ENCODE results near the gene PLXDC2. TPM values are rescaled to one million over a fixed set of nuclear protein-coding genes. Genes with fewer than 3 reads are reported as not detected.
"Not testable (repeated sequence)": the region's sequence is repeated elsewhere in the genome, so short reads cannot be mapped to it uniquely, and the experiment has no call there.

Gene PLXDC2
- total RNA-seq, 1 donor from 2014 or later, result 73.1 TPM

- TF ChIP-seq, protein P1, sequence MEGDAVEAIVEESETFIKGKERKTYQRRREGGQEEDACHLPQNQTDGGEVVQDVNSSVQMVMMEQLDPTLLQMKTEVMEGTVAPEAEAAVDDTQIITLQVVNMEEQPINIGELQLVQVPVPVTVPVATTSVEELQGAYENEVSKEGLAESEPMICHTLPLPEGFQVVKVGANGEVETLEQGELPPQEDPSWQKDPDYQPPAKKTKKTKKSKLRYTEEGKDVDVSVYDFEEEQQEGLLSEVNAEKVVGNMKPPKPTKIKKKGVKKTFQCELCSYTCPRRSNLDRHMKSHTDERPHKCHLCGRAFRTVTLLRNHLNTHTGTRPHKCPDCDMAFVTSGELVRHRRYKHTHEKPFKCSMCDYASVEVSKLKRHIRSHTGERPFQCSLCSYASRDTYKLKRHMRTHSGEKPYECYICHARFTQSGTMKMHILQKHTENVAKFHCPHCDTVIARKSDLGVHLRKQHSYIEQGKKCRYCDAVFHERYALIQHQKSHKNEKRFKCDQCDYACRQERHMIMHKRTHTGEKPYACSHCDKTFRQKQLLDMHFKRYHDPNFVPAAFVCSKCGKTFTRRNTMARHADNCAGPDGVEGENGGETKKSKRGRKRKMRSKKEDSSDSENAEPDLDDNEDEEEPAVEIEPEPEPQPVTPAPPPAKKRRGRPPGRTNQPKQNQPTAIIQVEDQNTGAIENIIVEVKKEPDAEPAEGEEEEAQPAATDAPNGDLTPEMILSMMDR (IDR thresholded peaks at IDR 0.05; ENCODE audit: unreplicated experiment), result no peak
- no peaks in the 10 kb centered on the region for H3K36me3 Mint-ChIP-seq (ENCODE audit: low read depth, unreplicated experiment)
- no peak for DNase-seq (ENCODE audit: low spot score)
- no peaks in the 10 kb centered on the region for H3K9me3 Mint-ChIP-seq (ENCODE audit: unreplicated experiment)
- no peaks in the 10 kb centered on the region for H3K4me1 Mint-ChIP-seq (ENCODE audit: unreplicated experiment)
- no peak overlapping the region for H3K27ac Mint-ChIP-seq (ENCODE audit: unreplicated experiment)
- no peaks in the 10 kb centered on the region for H3K27me3 Mint-ChIP-seq (ENCODE audit: unreplicated experiment)
- no peak overlapping the region for H3K4me3 Mint-ChIP-seq (ENCODE audit: unreplicated experiment)
These were observed 170.4 kb downstream of the PLXDC2 start for GRCh38 chr10:19986591-19986990.

DNA sequence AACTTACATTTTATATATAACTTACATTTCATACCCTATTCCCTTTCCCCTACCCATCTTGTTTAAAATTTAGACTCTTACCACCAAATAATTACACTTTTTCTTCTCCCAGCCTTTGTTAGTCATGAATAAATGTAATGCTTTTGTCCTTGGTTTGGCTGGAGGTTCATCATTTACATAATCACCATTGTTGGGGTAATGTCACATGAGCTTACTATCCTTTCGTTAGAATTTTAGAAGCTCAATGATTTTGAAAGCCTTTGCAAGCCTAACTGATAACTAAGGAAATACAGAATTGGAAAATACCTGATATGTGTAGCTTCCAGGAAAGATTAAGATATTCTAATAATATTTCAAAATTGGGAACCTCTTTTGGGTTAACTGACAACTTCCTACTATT, 171.7 kb downstream of the PLXDC2 start:
- no peak for DNase-seq (ENCODE audit: low spot score)

GRCh38 chr10:19993714-19994315, 177.6 kb downstream of the PLXDC2 start:
- Mint-ChIP-seq H3K36me3 (ENCODE audit: low read depth, unreplicated experiment) (no peaks in the 10 kb centered on the region), H3K4me3 (ENCODE audit: unreplicated experiment) (no peak overlapping the region), H3K9me3 (ENCODE audit: unreplicated experiment) (no peaks in the 10 kb centered on the region), H3K4me1 (ENCODE audit: unreplicated experiment) (peaks cover 12% of the 10 kb centered on the region), H3K27ac (ENCODE audit: unreplicated experiment) (no peak overlapping the region), H3K27me3 (ENCODE audit: unreplicated experiment) (peaks cover 1% of the 10 kb centered on the region)
- TF ChIP-seq, protein P1 (IDR thresholded peaks at IDR 0.05; ENCODE audit: unreplicated experiment), result no peak
- DNase-seq (ENCODE audit: low spot score), result no peak

More for the DNA sequence above, 171.7 kb downstream of the PLXDC2 start:
- Mint-ChIP-seq H3K4me1 (ENCODE audit: unreplicated experiment) (no peaks in the 10 kb centered on the region), H3K27me3 (ENCODE audit: unreplicated experiment) (no peaks in the 10 kb centered on the region), H3K27ac (ENCODE audit: unreplicated experiment) (no peak overlapping the region), H3K4me3 (ENCODE audit: unreplicated experiment) (no peak overlapping the region), H3K9me3 (ENCODE audit: unreplicated experiment) (no peaks in the 10 kb centered on the region), H3K36me3 (ENCODE audit: low read depth, unreplicated experiment) (no peaks in the 10 kb centered on the region)
- TF ChIP-seq, protein P1 (IDR thresholded peaks at IDR 0.05; ENCODE audit: unreplicated experiment), result no peak

DNA sequence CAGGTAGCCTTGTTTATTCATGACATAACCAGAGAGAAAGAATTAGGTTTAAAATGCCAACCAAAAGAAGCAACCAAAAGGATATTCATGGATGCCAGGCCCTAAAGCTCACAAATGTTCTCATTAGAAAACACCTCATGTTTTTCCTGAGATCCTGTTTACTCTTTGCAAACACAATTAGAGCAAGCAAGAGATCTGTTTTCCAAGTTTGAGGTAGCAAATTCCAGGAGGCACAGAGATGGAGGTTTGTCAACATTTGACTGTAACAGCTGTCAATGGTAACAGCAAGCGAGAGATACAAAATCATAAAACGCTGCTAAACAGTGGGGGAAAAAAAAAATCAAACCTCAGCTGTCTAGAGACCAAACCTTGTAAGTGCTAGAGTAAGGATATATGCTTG, 182.2 kb downstream of the PLXDC2 start:
- DNase-seq (ENCODE audit: low spot score), result no peak
- Mint-ChIP-seq H3K9me3 (ENCODE audit: unreplicated experiment) (no peaks in the 10 kb centered on the region), H3K36me3 (ENCODE audit: low read depth, unreplicated experiment) (peaks cover 9% of the 10 kb centered on the region), H3K4me3 (ENCODE audit: unreplicated experiment) (no peak overlapping the region), H3K4me1 (ENCODE audit: unreplicated experiment) (peaks cover 35% of the 10 kb centered on the region), H3K27me3 (ENCODE audit: unreplicated experiment) (peaks cover 6% of the 10 kb centered on the region), H3K27ac (ENCODE audit: unreplicated experiment) (peak overlapping the region; percentile 54)
- TF ChIP-seq, protein P1 (IDR thresholded peaks at IDR 0.05; ENCODE audit: unreplicated experiment), result no peak

GRCh38 chr10:19999431-19999830, 183.2 kb downstream of the PLXDC2 start:
- peaks cover 37% of the 10 kb centered on the region for H3K4me1 Mint-ChIP-seq (ENCODE audit: unreplicated experiment)

GRCh38 chr10:20002026-20002425, 185.8 kb downstream of the PLXDC2 start:
- Mint-ChIP-seq H3K36me3 (ENCODE audit: low read depth, unreplicated experiment) (peaks cover 13% of the 10 kb centered on the region), H3K4me1 (ENCODE audit: unreplicated experiment) (peaks cover 45% of the 10 kb centered on the region)
- not testable (repeated sequence) for H3K9me3 Mint-ChIP-seq (ENCODE audit: unreplicated experiment); H3K27me3 Mint-ChIP-seq (ENCODE audit: unreplicated experiment); H3K27ac Mint-ChIP-seq (ENCODE audit: unreplicated experiment); H3K4me3 Mint-ChIP-seq (ENCODE audit: unreplicated experiment); DNase-seq (ENCODE audit: low spot score)

More at GRCh38 chr10:19999431-19999830, 183.2 kb downstream of the PLXDC2 start:
- H3K9me3 Mint-ChIP-seq (ENCODE audit: unreplicated experiment), result no peaks in the 10 kb centered on the region
- H3K4me3 Mint-ChIP-seq (ENCODE audit: unreplicated experiment), result no peak overlapping the region
- peaks cover 13% of the 10 kb centered on the region for H3K36me3 Mint-ChIP-seq (ENCODE audit: low read depth, unreplicated experiment)
- no peak for DNase-seq (ENCODE audit: low spot score)
- H3K27ac Mint-ChIP-seq (ENCODE audit: unreplicated experiment), result no peak overlapping the region
- TF ChIP-seq, protein P1 (IDR thresholded peaks at IDR 0.05; ENCODE audit: unreplicated experiment), result no peak
- H3K27me3 Mint-ChIP-seq (ENCODE audit: unreplicated experiment), result peaks cover 8% of the 10 kb centered on the region

Measured in endothelial cell (in vitro differentiated cells).